HG03520 (cell line): ENCODE data around the gene ZNF425.
A peak's percentile ranks its signal among the peaks of the same experiment; 100 is the strongest.
"Not testable (repeated sequence)": the region's sequence is repeated elsewhere in the genome, so short reads cannot be mapped to it uniquely, and the experiment has no call there.

Source experiments
- ATAC-seq: cut with Tn5 transposase; IDR thresholded peaks from one replicate; pipeline ENCODE4 v1.9.1; 2021; ENCODE audit warnings: mild to moderate bottlenecking, moderate library complexity; ENCODE audit not compliant: unreplicated experiment

The ZNF425 gene

GRCh38 chr7:149136118-149136517, 10.0 kb upstream of the ZNF425 start:
- ATAC-seq = no peak

DNA sequence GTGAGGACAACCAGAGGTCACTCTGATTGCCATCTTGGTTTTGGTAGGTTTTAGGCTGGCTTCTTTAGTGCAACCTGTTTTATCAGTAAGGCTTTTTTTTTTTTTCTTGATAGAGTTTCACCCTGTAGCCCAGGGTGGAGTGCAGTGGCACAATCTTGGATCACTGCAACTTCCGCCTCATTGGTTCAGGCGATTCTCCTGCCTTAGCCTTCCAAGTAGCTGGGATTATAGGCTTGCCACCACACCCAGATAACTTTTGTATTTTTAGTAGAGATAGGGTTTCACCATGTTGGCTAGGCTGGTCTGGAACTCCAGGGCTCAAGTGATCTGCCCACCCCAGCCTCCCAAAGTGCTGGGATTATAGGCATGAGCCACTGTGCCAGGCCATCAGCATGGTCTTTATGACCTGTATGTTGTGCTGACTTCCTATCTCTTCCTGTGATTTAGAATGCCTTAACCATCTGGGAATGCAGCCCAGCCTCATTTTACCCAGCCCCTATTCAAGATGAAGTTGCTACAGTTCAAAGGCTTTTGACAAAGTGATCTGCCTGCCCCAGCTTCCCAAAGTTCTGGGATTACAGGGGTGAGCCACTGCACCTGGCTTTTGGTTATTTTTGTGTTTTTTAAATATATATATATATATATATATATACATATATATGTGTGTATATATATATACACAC, 7.0 kb upstream of the ZNF425 start:
- no peak for ATAC-seq

DNA sequence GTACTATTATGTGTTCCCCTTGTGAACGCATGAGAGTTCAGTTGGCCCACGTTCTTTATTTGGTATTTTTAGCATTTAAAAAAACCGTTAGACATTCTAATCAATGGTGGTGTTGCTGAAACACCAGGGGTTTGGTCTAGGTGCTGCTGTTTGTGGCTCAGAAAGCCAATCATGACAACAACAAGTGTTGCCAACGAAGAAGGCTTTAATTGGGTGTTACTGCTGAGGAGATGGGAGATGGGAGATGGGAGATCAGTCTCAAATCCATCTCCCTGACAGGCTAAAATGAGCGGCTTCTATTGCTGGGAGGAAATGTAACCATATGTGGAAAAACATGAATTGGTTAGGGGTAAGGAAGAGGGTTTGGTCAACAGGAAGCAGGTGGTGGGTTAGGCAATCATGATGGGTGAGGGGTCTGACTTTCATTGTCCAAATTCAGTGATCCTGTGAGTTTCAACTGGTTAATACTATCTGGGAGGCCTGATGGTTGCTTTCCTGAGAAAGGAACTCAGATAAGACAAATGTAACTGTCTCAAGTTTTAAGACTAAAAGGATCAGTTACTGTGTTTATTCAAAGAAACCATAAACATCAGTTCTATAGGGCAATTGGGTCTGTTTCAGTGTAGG, 4.6 kb upstream of the ZNF425 start:
- ATAC-seq = no peak

DNA sequence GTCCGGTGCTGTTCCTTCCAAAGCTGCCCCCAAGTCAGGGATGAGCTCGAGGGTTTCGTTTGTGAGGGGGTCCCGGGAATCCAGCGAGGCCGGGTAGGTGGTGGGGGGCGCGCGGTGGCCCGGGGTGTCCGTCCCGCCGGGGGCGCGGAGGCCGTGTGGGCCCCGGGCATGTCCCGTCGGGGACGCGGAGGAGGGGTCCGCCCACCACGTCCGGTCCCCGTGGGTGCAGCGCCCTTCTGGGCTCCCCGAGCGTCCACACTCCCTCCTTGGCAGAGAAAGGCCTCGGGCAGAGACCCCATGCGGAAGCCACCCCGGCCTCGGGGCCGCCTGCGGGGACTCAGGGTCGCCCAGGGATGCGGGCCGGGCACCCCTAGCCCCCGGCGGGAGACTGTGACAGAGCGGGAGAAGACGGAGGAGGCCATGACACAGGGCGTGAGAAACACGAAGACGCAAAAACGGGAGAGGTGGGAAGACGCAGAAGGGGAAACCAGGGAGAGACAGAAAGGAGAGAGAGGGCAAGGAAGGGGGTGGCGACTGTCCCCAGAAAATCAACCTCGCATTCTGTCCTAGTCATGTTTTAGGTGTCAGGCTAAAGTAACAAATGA, 640 bp upstream of the ZNF425 start:
- ATAC-seq = peak; percentile 31

- ATAC-seq = no peak
Measured at GRCh38 chr7:149125189-149125862, 798 bp downstream of the ZNF425 start.

DNA sequence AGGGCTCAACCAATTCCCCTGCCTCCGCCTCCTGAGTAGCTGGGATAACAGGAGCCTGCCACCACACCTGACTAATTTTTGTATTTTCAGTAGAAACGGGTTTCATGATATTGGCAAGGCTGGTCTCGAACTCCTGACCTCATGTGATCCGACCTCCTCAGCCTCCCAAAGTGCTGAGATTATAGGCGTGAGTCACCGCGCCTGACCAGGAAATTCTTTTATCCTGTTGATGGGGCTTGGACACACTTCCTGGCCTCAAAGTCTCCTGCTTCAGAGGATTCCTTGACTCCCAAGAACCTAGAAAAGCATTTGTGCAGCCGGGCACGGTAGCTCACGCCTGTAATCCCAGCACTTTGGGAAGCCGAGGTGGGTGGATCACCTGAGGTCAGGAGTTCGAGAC, 16.2 kb downstream of the ZNF425 start:
- ATAC-seq = no peak

- ATAC-seq = no peak
Measured at GRCh38 chr7:149104749-149105148, 21.4 kb downstream of the ZNF425 start.

GRCh38 chr7:149104214-149104613, 21.9 kb downstream of the ZNF425 start:
- ATAC-seq = no peak

DNA sequence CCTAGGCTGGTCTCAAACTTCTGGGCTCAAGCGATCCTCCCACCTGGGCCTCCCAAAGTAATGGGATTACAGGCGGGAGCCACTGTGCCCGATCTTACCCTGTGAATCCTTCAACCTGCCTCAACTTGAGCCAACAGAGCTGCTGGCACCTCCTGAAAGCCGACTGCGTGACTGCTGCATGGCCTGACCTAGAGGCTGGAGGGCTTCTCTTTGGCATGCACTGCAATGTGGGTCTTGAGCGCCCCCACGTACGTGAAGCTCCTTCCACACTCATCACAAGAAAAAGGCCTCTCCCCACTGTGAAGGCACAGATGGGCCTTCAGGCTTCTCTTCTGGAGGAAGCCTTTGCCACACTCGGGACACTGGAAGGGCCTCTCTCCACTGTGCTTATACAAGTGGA, 22.7 kb downstream of the ZNF425 start:
- ATAC-seq = no peak

DNA sequence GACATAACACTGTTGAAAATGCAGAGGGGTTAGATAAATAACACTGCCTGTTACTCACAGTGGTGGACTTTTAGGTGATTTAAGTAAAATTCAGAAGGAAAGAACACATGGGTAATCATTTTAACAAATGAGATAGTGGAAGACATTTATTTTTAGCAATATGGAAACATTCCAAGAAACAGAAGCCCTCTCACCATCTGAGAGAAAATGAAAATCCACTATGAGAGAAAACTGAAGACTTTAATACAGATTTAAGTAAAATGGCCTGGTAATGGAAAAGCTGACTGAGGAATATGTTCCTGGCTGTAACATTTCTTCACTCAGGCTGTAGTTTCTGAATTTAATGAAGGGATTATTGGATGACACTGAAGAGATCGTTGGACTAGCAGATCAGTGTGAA, 23.5 kb downstream of the ZNF425 start:
- ATAC-seq = no peak

GRCh38 chr7:149100821-149101220, 25.3 kb downstream of the ZNF425 start:
- ATAC-seq = no peak

- no peak for ATAC-seq
Measured at GRCh38 chr7:149099058-149099457, 27.1 kb downstream of the ZNF425 start.

GRCh38 chr7:149097088-149097487, 29.0 kb downstream of the ZNF425 start:
- no peak for ATAC-seq

- ATAC-seq = no peak
Measured at GRCh38 chr7:149093228-149093627, 32.9 kb downstream of the ZNF425 start.

DNA sequence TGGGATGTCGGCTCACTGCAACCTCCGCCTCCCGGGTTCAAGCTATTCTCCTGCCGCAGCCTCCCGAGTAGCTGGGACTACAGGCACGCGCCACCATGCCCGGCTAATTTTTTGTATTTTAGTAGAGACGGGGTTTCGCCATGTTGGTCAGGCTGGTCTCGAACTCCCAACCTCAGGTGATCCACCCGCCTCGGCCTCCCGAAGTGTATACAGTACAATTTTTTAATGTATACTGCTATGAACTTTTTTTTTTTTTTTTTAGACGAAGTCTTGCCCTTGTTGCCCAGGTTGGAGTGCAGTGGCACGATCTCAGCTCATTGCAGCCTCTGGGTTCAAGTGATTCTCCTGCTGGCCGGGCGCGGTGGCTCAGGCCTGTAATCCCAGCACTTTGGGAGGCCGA, 33.9 kb downstream of the ZNF425 start:
- not testable (repeated sequence) for ATAC-seq

- peak; percentile 83 for ATAC-seq
Measured at GRCh38 chr7:149090397-149091195, 35.5 kb downstream of the ZNF425 start, which contains the start of gene ZNF786. ZNF786 (minus strand) TSS chr7:149090718; CDS start chr7:149090640, 78 bp downstream.

- ATAC-seq = no peak
Measured at GRCh38 chr7:149087376-149087775, 38.7 kb downstream of the ZNF425 start.

GRCh38 chr7:149085866-149086265, 40.3 kb downstream of the ZNF425 start:
- ATAC-seq = no peak

- no peak for ATAC-seq
Measured at GRCh38 chr7:149084407-149084806, 41.7 kb downstream of the ZNF425 start.

DNA sequence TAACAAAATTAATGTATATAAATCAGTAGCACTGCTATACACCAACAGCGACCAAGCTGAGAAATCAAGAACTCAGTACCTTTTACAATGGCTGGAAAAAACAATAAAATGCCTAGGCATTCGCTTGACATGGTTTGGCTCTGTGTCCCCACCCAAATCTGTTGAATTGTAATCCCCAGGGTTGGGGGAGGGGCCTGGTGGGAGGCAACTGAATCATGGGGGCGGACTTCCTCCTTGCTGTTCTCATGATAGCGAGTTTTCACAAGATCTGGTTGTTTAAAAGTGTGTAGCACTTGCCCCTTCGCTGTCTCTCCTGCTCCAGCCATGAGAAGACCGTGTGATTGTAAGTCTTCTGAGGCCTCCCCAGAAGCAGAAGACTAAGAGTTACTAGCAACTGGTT, 44.2 kb downstream of the ZNF425 start:
- no peak for ATAC-seq

DNA sequence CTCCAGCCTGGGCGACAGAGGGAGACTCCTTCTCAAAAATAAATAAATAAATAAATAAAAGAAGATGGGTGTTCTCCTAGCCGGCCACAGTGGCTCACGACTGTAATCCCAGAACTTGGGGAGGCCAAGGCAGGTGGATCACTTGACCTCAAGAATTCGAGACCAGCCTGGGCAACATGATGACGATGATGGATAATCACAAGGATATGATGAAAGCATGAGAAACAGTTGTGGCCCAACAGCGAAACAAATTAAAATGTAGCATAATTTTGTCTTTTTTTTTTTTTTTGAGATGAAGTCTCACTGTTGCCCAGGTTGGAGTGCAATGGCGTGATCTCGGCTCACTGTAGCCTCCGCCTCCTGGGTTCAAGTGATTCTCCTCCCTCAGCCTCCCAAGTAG, 48.5 kb downstream of the ZNF425 start:
- ATAC-seq = no peak
